Measurements from ENCODE around the gene TUBA3E.
"Not testable (repeated sequence)": the region's sequence is repeated elsewhere in the genome, so short reads cannot be mapped to it uniquely, and the experiment has no call there.

TUBA3E gene

GRCh38 chr2:130191319-130191718 is 6.9 kb downstream of the TUBA3E start:
- DNase-seq (ENCODE audit: low read depth in 2 of 2): not testable (repeated sequence)

GRCh38 chr2:130190237-130190636 is 8.0 kb downstream of the TUBA3E start:
- DNase-seq (ENCODE audit: low read depth in 2 of 2): no peak

- not testable (repeated sequence) for DNase-seq (ENCODE audit: low read depth in 2 of 2)
Observed at GRCh38 chr2:130188958-130189357, 9.3 kb downstream of the TUBA3E start.

GRCh38 chr2:130187859-130188792 is 10.1 kb downstream of the TUBA3E start:
- not testable (repeated sequence) for DNase-seq (ENCODE audit: low read depth in 2 of 2)

- DNase-seq (ENCODE audit: low read depth in 2 of 2): no peak
Observed at GRCh38 chr2:130187268-130187667, 11.0 kb downstream of the TUBA3E start.

GRCh38 chr2:130186391-130186790 is 11.8 kb downstream of the TUBA3E start:
- DNase-seq (ENCODE audit: low read depth in 2 of 2): no peak

- no peak for DNase-seq (ENCODE audit: low read depth in 2 of 2)
Observed at GRCh38 chr2:130185896-130186295, 12.3 kb downstream of the TUBA3E start.

- no peak for DNase-seq (ENCODE audit: low read depth in 2 of 2)
Observed at GRCh38 chr2:130185436-130185835, 12.8 kb downstream of the TUBA3E start.

GRCh38 chr2:130183512-130184373 is 14.5 kb downstream of the TUBA3E start:
- no peak for DNase-seq (ENCODE audit: low read depth in 2 of 2)

GRCh38 chr2:130182826-130183511 is 15.3 kb downstream of the TUBA3E start:
- DNase-seq (ENCODE audit: low read depth in 2 of 2): not testable (repeated sequence)

GRCh38 chr2:130181880-130182682 is 16.2 kb downstream of the TUBA3E start, which contains the start of gene MZT2B:
TSS of gene MZT2B (plus strand) at chr2:130182262. CDS start at chr2:130182283, 21 bp downstream.
- peak; percentile 76 to 81 for DNase-seq (ENCODE audit: low read depth in 2 of 2)

GRCh38 chr2:130181325-130181879 is 16.8 kb downstream of the TUBA3E start, which contains the start of gene SMPD4:
TSS of gene SMPD4 (minus strand) at chr2:130181602. CDS start at chr2:130176592, 5,010 bp downstream.
- DNase-seq (ENCODE audit: low read depth in 2 of 2): peak; percentile 96 to 97

GRCh38 chr2:130180404-130181324 is 17.6 kb downstream of the TUBA3E start:
- DNase-seq (ENCODE audit: low read depth in 2 of 2): not testable (repeated sequence)

GRCh38 chr2:130174866-130175265 is 23.4 kb downstream of the TUBA3E start:
- DNase-seq (ENCODE audit: low read depth in 2 of 2): not testable (repeated sequence)

GRCh38 chr2:130169896-130170295 is 28.3 kb downstream of the TUBA3E start:
- DNase-seq (ENCODE audit: low read depth in 2 of 2): no peak

- not testable (repeated sequence) for DNase-seq (ENCODE audit: low read depth in 2 of 2)
Observed at GRCh38 chr2:130169163-130169562, 29.1 kb downstream of the TUBA3E start.

GRCh38 chr2:130166611-130167010 is 31.6 kb downstream of the TUBA3E start:
- not testable (repeated sequence) for DNase-seq (ENCODE audit: low read depth in 2 of 2)

GRCh38 chr2:130165293-130166016 is 32.8 kb downstream of the TUBA3E start:
- DNase-seq (ENCODE audit: low read depth in 2 of 2): no peak

- no peak for DNase-seq (ENCODE audit: low read depth in 2 of 2)
Observed at GRCh38 chr2:130162968-130163367, 35.3 kb downstream of the TUBA3E start.

Measured in stimulated activated CD8-positive, alpha-beta memory T cell treated with anti-CD3 and anti-CD28 coated beads, Interleukin-2, amount 100 ng/mL, for 1 hour (primary cell).